B cell (primary cell): ENCODE data around the gene MALSU1. TPM values are rescaled to one million over a fixed set of nuclear protein-coding genes. Genes with fewer than 3 reads are reported as not detected.

ENCODE experiments used
- ATAC-seq: fragments of 200-7000 bp; cut with Tn5 transposase; one replicate; pipeline ENCODE4 v1.10.0; 2021; ENCODE audit warnings: low read depth, mild to moderate bottlenecking, moderate number of reproducible peaks, moderate library complexity
- CTCF ChIA-PET: fragments of 350-600 bp; sonication (Branson Sonifier 250); formaldehyde crosslinking; loops from one replicate; lab custom pipeline; 2021; ENCODE audit warnings: antibody characterized with exemption, inconsistent platforms; lab: Charles Lee
- POLR2A ChIA-PET: fragments of 350-600 bp; sonication (Branson Sonifier 250); formaldehyde crosslinking; loops from one replicate; lab custom pipeline; 2021; ENCODE audit warnings: antibody characterized with exemption; lab: Charles Lee
- DNase-seq: peaks from one replicate; pipeline ENCODE4 v3.0.0; 2013
- H2AFZ ChIP-seq: 2 replicates; pipeline ENCODE4 v1.6.1; 2012; ENCODE audit warnings: mild to moderate bottlenecking, low read depth, low read length; ENCODE audit not compliant: insufficient read depth, poor library complexity, severe bottlenecking
- H3K27ac ChIP-seq, 2 donors: 1 replicate in 1 of 2; 2 replicates in 1 of 2; pipeline ENCODE4 v1.5.1; 2012 to 2013; ENCODE audit warnings: low read length in 2 of 2, mild to moderate bottlenecking in 2 of 2, moderate library complexity in 1 of 2
- H3K27me3 ChIP-seq, 4 experiments: fragments of 200-600 bp in 1 of 4; sonication (generic) in 1 of 4; replicated peaks in 1 of 4; 1 replicate in 2 of 4; 2 replicates in 2 of 4; pipeline versions ENCODE4 v1.6.1 to v1.7.0; 2013 to 2016; ENCODE audit warnings: low read length in 3 of 4, mild to moderate bottlenecking in 2 of 4, mixed read lengths in 1 of 4, moderate library complexity in 1 of 4; ENCODE audit not compliant: insufficient read depth in 4 of 4, control insufficient read depth in 3 of 4; ENCODE audit errors: control extremely low read depth in 1 of 4
- H3K36me3 ChIP-seq, 2 experiments: replicated peaks in 1 of 2; 1 replicate in 1 of 2; 2 replicates in 1 of 2; pipeline versions ENCODE4 v1.6.1 to v1.7.1; 2013; ENCODE audit warnings: low read length in 1 of 2; ENCODE audit not compliant: insufficient read depth in 2 of 2, control insufficient read depth in 1 of 2; ENCODE audit errors: control extremely low read depth in 1 of 2, extremely low read depth in 1 of 2
- H3K4me1 ChIP-seq, 2 donors: fragments of 200-600 bp in 1 of 2; sonication (generic) in 1 of 2; 1 replicate in 1 of 2; 2 replicates in 1 of 2; pipeline versions ENCODE4 v1.5.1 to v1.6.1; 2013 to 2017; ENCODE audit warnings: low read length in 2 of 2; ENCODE audit not compliant: control insufficient read depth in 2 of 2, insufficient read depth in 2 of 2
- H3K4me2 ChIP-seq: replicated peaks from 2 replicates; pipeline ENCODE3; 2012; ENCODE audit warnings: mild to moderate bottlenecking, low read depth, low read length; ENCODE audit not compliant: poor library complexity, severe bottlenecking
- H3K4me3 ChIP-seq, 5 experiments: fragments of 200-600 bp in 1 of 5; sonication (generic) in 1 of 5; 1 replicate in 3 of 5; 2 replicates in 2 of 5; pipeline versions ENCODE4 v1.5.1 to v1.7.0; 2011 to 2016; ENCODE audit warnings: low read length in 4 of 5, mild to moderate bottlenecking in 4 of 5, low read depth in 2 of 5, control low read depth in 1 of 5, moderate library complexity in 1 of 5; ENCODE audit not compliant: insufficient read depth in 1 of 5; ENCODE audit errors: control extremely low read depth in 1 of 5, extremely low read depth in 1 of 5
- H3K79me2 ChIP-seq: fragments of 200-600 bp; sonication (generic); one replicate; pipeline ENCODE4 v1.6.0; 2016; ENCODE audit warnings: low read length; ENCODE audit not compliant: control insufficient read depth, insufficient read depth
- H3K9ac ChIP-seq: fragments of 200-600 bp; sonication (generic); 2 replicates; pipeline ENCODE4 v1.6.1; 2017; ENCODE audit warnings: mild to moderate bottlenecking, low read length, moderate library complexity
- H3K9me3 ChIP-seq, 3 donors: one replicate each; pipeline versions ENCODE4 v1.6.1 to v1.7.1; 2013; ENCODE audit warnings: low read length in 2 of 3; ENCODE audit not compliant: control insufficient read depth in 2 of 3, insufficient read depth in 1 of 3; ENCODE audit errors: control extremely low read depth in 1 of 3
- H4K20me1 ChIP-seq: 2 replicates; pipeline ENCODE4 v1.6.0; 2012; ENCODE audit warnings: mild to moderate bottlenecking, low read length; ENCODE audit not compliant: insufficient read depth, control insufficient read depth, poor library complexity, severe bottlenecking
- H3K27ac Mint-ChIP-seq: one replicate; pipeline ENCODE4 v1.8.0; 2021; ENCODE audit warnings: mixed read lengths
- H3K27me3 Mint-ChIP-seq: one replicate; pipeline ENCODE4 v1.8.0; 2021; ENCODE audit warnings: mixed read lengths
- H3K4me1 Mint-ChIP-seq: one replicate; pipeline ENCODE4 v1.8.0; 2021; ENCODE audit warnings: mixed read lengths
- H3K4me3 Mint-ChIP-seq: one replicate; pipeline ENCODE4 v1.8.0; 2021; ENCODE audit warnings: mixed read lengths
- H3K9me3 Mint-ChIP-seq: one replicate; pipeline ENCODE4 v1.8.0; 2022; ENCODE audit warnings: mixed read lengths; ENCODE audit not compliant: insufficient read depth
- CTCF ChIP-seq: fragments of 200-600 bp; IDR thresholded peaks from one replicate; pipeline ENCODE4 v1.8.0; 2022; ENCODE audit warnings: antibody characterized with exemption, mild to moderate bottlenecking
- EZH2 ChIP-seq: IDR thresholded peaks from 2 replicates; pipeline ENCODE4 v1.6.1; 2012; ENCODE audit warnings: borderline replicate concordance, low read depth, mild to moderate bottlenecking, moderate library complexity, low read length; ENCODE audit not compliant: insufficient read depth, poor library complexity, severe bottlenecking
- WGBS: methylation state at CpG from one replicate; pipeline ENCODE4 v1.1.5; 2013; ENCODE audit warnings: missing lambda C conversion rate; ENCODE audit not compliant: insufficient coverage; 5-methylcytosine and 5-hydroxymethylcytosine counted together
- intact Hi-C: fragments of 100-400 bp; cut with micrococcal nuclease; formaldehyde crosslinking; loops from one replicate; pipeline ENCODE4 v1.10.0; 2022
- polyA plus RNA-seq: library from polyadenylated mRNA; depleted of rRNA; stranded (reverse); fragments of >200 nt; gene quantifications from 2 replicates; pipeline ENCODE4 v1.2.3, GENCODE V29; 2012
- total RNA-seq, 2 donors: library from RNA; stranded (reverse); fragments of 120-200 nt in 1 of 2; gene quantifications; 1 replicate in 1 of 2; 2 replicates in 1 of 2; pipeline versions ENCODE4 v1.2.3 to v1.2.4, GENCODE V29; 2013 to 2022

The MALSU1 gene
- total and polyA plus RNA-seq, 2 donors (not counting 1 experiment from before 2014, with no cell fraction given), result 20.8 to 38.0 TPM

- peak overlapping the region; percentile 78 for H3K4me2 ChIP-seq
- peak overlapping the region in 4 of 5 experiments; percentile 46 to 70 (median 56) for H3K4me3 ChIP-seq
- ChIA-PET POLR2A (interaction anchor here (0.6 to 1.0 kb wide), 4 partner anchors 19 to 183 kb away, joined by 3 to 8 read pairs (median 4); partner anchors contain the start of gene MALSU1), CTCF (interaction anchor here (0.5 to 5.9 kb wide), 11 partner anchors 10 to 366 kb away, joined by 3 to 41 read pairs (median 5); no protein-coding TSS in a partner anchor)
- Mint-ChIP-seq H3K4me3 (peak overlapping the region; percentile 91), H3K4me1 (peaks cover 30% of the 10 kb centered on the region), H3K27ac (peak overlapping the region; percentile 86), H3K9me3 (no peaks in the 10 kb centered on the region), H3K27me3 (no peaks in the 10 kb centered on the region)
- H3K4me1 ChIP-seq, result peaks cover 15 to 19% of the 10 kb centered on the region in 2 donors
- DNase-seq (peak; percentile 33), ATAC-seq (peak; percentile 21)
- 8% methylated on average over 2 of the region's 6 CpGs for WGBS
- H3K27ac ChIP-seq, result peak overlapping the region; percentile 60 to 67
- peak overlapping the region; percentile 79 for H2AFZ ChIP-seq
- H3K79me2 ChIP-seq, result no peaks in the 10 kb centered on the region
- H3K9ac ChIP-seq, result peak overlapping the region; percentile 67
- H3K9me3 ChIP-seq, result no peaks in the 10 kb centered on the region
- H3K27me3 ChIP-seq, result no peaks in the 10 kb centered on the region
- intact Hi-C loops, result no loop called here
- peaks cover 0 to 3% of the 10 kb centered on the region in 2 experiments for H3K36me3 ChIP-seq
- TF ChIP-seq EZH2 (no peak), CTCF (no peak)
- H4K20me1 ChIP-seq, result no peaks in the 10 kb centered on the region
These were observed 46.5 kb downstream of the MALSU1 start for GRCh38 chr7:23345601-23346000.

GRCh38 chr7:23346316-23346715, 47.2 kb downstream of the MALSU1 start:
- Mint-ChIP-seq H3K27me3 (no peaks in the 10 kb centered on the region), H3K27ac (peak overlapping the region; percentile 86), H3K9me3 (no peaks in the 10 kb centered on the region), H3K4me1 (peaks cover 30% of the 10 kb centered on the region), H3K4me3 (peak overlapping the region; percentile 91)
- CTCF ChIA-PET, result interaction anchor here (0.9 to 5.9 kb wide), 8 partner anchors 10 to 366 kb away, joined by 3 to 41 read pairs (median 6); no protein-coding TSS in a partner anchor
- intact Hi-C loops, result loop anchor here (1.0 kb wide), 2 partner anchors 47 to 251 kb away; partner anchors contain the start of genes CCDC126 and MALSU1
- ATAC-seq (peak; percentile 78), DNase-seq (peak; percentile 67)
- H3K4me2 ChIP-seq, result peak overlapping the region; percentile 78
- H3K4me3 ChIP-seq, result peak overlapping the region; percentile 46 to 70 (median 52)
- peak overlapping the region; percentile 67 for H3K9ac ChIP-seq
- peak overlapping the region; percentile 60 to 67 for H3K27ac ChIP-seq
- H3K4me1 ChIP-seq, result peaks cover 15 to 19% of the 10 kb centered on the region in 2 donors
- POLR2A ChIA-PET, result interaction anchor here (0.6 to 1.0 kb wide), 4 partner anchors 18 to 65 kb away, joined by 3 to 8 read pairs (median 4); partner anchors contain the start of gene MALSU1
- 0% methylated on average over 3 of the region's 8 CpGs for WGBS
- peak overlapping the region; percentile 79 for H2AFZ ChIP-seq
- no peaks in the 10 kb centered on the region for H3K27me3 ChIP-seq
- no peak for TF ChIP-seq EZH2
- TF ChIP-seq CTCF, result no peak
- no peaks in the 10 kb centered on the region for H3K9me3 ChIP-seq
- no peaks in the 10 kb centered on the region for H3K79me2 ChIP-seq
- no peaks in the 10 kb centered on the region for H4K20me1 ChIP-seq
- peaks cover 0 to 3% of the 10 kb centered on the region in 2 experiments for H3K36me3 ChIP-seq
